VCaP (cell line): ENCODE measurements around the gene SAMD7.

Experiments
- H3K27ac ChIP-seq: fragments of 450-650 bp; 2 replicates; pipeline ENCODE4 v1.5.1; 2017
- CTCF ChIP-seq: fragments of 450-650 bp; conservative IDR thresholded peaks from 2 replicates; pipeline ENCODE4 v1.5.1; 2017; ENCODE audit warnings: mild to moderate bottlenecking, moderate library complexity

SAMD7 gene

GRCh38 chr3:169939320-169939719, 27.9 kb downstream of the SAMD7 start:
- no peak for TF ChIP-seq CTCF
- no peak overlapping the region for H3K27ac ChIP-seq

- TF ChIP-seq CTCF: no peak
- H3K27ac ChIP-seq: no peak overlapping the region
These were observed 28.4 kb downstream of the SAMD7 start for GRCh38 chr3:169939751-169940150.

GRCh38 chr3:169940470-169941181, 29.3 kb downstream of the SAMD7 start:
- no peak overlapping the region for H3K27ac ChIP-seq
- no peak for TF ChIP-seq CTCF

- TF ChIP-seq CTCF: no peak
- peak overlapping the region; percentile 98 for H3K27ac ChIP-seq
These were observed 33.9 kb downstream of the SAMD7 start for GRCh38 chr3:169945313-169945712.

- no peak for TF ChIP-seq CTCF
- peak overlapping the region; percentile 98 for H3K27ac ChIP-seq
These were observed 35.0 kb downstream of the SAMD7 start for GRCh38 chr3:169946336-169946735.

- TF ChIP-seq CTCF: no peak
- H3K27ac ChIP-seq: peak overlapping the region; percentile 98
These were observed 37.4 kb downstream of the SAMD7 start for GRCh38 chr3:169948559-169949448.

GRCh38 chr3:169952045-169952444, 40.7 kb downstream of the SAMD7 start:
- no peak overlapping the region; the same call in 1 of the 2 replicates for H3K27ac ChIP-seq
- TF ChIP-seq CTCF: no peak
